HG03095 (cell line): ENCODE data around the gene NFKBIE.

Experiments used
- ATAC-seq: cut with Tn5 transposase; IDR thresholded peaks from one replicate; pipeline ENCODE4 v1.9.1; 2021; ENCODE audit warnings: moderate library complexity; ENCODE audit not compliant: unreplicated experiment

The NFKBIE gene

DNA sequence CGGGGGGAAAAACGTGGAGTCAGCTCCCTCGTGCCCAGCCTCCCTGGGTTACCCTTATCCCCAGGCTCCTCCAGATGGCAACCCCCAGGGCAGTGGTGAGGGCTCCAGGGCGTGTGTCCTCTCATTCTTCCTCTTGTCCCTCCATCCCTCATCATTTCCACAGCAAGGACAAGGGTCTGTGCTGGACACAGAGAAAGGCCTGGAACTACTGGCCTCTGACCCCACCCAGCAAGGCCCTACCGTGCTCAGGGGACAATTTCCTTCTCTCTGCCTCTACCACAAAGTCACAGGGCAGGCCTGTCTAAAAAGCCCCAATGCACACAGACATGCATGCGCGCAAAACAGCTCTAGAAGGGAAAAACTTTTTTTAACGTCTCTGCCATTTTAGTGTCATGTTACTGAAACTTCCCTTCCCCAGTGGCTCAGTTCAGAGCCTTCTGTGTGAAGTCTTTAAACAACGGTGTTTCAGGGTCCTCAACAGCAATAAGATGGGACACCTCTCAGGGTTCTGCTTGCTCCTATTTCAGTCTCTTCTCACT is 7.0 kb downstream of the NFKBIE start:
- ATAC-seq = no peak

DNA sequence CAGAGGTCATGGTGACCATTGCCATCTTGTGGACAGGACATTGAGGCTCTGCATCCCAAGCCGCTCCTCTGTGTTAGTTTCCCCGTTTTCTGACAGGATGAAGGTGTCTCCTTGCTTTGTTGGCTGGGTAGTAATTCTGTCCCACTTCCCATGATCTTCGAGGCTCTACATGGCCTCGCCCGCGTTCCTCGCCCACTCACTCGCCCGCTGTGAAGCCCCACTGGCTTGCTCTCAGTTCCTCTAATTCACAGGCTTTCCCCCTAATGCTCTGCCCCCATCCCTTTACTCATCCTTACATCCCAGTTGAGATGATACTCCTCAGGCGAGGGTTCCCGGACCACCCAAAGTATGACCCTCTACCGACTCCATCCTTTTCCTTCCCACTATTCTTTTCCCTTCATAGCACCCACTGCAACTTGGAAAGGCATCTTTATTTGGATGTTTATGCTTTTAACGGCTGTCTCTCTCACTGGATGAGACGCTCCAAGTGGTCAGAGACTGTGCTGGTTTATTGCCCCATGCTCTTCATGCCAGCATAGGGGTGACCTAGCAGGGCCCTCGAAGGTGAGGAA is 7.5 kb downstream of the NFKBIE start:
- peak; percentile 11 for ATAC-seq

DNA sequence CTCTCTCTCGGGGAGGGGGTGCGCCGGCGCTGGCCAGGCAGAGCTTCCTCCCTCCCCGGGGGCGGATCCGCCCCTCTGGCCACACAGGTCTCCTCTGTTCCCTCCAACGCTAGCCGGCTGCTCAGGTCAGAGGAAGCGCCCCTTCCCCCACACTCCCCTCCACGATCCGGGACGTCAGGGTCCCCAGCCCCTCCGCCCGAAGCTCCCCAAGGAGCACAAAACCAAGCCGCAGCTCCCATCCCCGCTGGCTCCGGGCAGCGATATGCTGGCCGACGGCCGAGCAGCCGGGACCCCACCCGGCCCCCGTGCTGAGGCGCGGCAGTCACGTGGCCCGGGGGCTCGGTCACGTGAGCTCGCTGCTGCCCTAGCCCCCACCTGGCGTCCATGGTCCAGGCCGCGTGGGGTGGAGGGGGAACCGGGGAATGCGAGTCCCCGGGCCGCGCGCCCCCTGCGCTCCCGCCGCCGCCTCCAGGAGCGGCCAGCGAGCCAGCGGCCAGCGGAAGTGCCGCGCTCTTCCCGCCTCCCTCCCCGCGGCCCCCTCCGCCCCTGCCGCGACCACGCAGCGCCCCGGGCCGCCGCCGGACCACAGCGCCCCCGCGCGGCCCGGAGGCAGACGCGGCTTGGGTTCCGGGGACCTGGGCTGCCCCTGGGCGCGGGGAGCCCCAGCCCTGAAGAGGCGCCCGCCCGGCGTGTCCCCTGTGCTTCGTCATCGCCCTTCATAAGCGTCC is 8.2 kb downstream of the NFKBIE start, which contains the start of gene SLC35B2:
SLC35B2 (minus strand) TSS at position 504 of the 728 bp plus-strand sequence; CDS start at position 386, 118 bp downstream.
- ATAC-seq = peak; percentile 46

DNA sequence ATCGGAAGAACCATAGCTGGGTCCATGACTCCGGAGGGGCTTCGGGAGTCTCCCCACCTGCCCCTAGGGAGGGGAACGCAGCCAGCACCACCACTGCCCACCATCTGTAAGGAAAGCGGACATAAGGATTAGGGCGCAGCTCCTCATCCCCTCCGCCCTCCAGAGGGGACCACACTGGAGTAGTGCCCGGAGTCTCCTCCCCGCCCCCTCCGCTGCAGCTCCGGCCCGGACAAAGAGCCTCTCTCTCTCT is 8.7 kb downstream of the NFKBIE start:
- ATAC-seq = no peak

DNA sequence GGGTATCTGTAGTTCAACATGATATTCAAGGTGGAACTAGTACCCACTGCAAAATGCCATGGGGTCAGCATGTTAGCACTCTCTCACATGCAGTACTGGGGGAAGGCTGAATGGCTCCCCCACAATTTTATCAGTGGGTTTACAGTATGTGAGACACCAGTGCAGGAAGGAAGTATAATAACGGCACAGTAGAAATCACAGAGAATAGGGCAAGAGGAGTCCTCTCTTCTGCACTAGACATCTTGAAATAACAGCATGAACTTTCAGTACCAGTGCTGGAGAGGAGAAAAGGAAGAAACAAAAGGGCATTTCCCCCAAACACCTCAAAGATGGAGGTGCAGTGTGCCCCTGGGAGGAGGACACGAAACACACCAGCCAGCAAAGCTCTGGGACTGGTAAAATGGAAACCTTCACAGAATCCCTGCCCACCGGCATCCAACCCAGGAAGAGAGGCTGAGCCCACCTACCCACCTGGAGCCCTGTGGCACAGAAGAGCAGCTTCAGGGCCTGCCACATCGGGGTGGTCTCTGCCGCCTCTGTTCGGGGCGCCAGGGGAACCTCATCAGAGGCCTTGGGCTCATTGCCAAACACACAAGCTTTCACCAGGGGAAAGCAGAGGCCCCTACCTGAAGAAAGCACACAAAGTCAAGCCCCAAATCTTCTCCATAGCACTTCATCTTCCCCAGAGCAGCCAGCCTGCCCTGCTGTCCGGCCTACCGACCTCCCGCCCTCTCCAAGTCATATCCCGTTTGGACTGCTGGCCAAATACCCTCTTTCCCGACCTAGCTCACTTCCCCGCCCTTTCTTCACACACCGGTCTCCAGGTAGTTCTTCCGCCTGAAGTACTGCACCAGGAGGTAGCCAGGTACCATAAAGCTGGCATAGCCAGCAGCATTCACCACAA is 9.2 kb downstream of the NFKBIE start:
- ATAC-seq = no peak

DNA sequence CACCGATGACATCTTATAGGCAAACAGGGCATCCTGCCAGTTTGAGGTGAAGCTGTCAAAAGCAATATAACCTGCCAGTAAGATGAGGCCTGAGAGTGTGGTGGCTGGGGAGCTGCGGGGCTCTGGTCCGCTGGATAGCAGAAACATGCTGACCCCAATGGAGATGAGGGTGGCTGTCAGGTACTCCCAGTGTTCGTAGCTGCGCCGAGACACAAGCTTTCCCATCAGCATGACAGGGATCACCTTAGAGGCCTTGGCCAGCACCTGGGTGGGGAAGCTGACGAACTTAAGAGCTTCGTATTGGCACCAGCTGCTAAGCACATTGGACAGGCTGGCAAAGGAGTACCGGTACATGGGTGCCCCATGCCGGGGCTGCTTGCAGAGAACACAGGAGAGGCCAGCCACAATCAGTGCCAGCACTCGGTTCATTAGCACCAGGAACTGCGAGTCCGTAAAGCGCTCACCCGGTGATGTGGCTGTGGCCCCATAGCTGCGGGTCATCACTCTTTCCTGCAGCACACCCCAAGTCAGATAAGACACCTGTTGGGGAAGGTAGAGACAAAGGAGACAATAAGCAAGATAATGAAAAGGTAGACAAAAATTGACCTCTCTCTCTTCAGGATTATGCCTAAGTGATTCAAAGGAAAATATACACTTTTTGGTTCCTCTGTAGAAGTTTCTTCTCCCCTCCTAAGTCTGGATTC is 10.1 kb downstream of the NFKBIE start:
- ATAC-seq = no peak

DNA sequence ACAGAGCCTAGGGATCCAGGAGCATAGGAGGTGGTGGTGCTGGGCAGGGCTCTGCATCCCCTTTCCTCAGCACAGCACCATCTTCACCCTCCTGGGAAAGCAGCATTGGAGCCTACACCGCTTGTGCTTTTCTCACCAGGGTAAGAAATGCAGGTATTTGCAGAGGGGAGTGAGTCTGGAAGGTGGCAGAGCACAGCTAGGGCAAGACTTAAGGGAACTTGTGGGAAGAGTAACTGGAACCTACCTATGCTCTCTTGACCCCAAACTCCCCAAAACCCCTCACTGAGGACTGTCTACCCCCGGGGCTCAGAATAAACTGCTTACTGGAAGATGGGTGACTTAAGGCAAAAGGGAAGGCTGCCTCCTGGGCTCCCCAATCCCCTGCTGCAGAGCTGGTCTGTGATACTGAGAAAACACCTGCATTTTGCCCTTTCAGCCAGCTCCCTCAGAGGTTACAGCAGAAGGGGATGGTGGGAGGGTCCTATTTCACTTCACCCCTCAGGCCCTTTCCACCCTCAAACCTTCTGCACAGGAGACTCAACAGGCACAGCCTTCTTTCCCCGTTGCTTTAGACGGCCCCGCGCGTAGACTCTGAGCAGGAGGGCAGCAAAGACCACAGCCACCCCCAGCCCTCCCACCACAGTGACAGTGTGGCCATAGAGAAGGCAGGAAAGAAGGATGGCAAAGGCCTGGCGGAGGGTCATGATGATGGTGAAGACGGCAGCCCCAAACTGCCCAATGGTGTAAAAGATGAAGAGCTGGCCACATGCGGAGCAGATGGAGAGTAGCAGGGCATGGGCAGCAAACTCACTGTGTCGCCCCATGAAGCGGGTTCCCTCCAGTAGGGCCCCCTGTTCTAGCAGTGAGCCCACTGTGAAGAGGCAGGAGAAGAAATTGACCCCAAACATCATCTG is 10.9 kb downstream of the NFKBIE start:
- ATAC-seq = no peak

DNA sequence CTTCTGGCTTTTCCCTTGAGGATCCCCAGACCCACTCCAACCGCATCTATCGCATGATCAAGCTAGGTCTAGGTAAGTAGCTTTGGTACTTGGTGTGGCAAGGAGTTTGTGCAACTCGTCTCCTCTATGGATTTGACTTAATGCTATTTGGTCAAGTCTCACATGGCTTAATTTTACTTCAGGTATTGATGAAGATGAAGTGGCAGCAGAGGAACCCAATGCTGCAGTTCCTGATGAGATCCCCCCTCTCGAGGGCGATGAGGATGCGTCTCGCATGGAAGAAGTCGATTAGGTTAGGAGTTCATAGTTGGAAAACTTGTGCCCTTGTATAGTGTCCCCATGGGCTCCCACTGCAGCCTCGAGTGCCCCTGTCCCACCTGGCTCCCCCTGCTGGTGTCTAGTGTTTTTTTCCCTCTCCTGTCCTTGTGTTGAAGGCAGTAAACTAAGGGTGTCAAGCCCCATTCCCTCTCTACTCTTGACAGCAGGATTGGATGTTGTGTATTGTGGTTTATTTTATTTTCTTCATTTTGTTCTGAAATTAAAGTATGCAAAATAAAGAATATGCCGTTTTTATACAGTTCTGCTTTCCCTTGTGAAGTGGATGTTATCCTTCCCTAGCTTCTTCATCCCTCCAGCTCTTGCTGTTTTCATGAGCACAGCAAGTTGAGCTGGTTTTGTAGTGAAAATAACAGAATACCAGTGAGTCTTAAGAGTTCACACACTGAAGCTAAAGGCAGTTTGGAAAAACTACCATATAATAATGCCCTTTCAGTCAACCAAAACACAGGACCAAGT is 11.8 kb downstream of the NFKBIE start:
- ATAC-seq = no peak

DNA sequence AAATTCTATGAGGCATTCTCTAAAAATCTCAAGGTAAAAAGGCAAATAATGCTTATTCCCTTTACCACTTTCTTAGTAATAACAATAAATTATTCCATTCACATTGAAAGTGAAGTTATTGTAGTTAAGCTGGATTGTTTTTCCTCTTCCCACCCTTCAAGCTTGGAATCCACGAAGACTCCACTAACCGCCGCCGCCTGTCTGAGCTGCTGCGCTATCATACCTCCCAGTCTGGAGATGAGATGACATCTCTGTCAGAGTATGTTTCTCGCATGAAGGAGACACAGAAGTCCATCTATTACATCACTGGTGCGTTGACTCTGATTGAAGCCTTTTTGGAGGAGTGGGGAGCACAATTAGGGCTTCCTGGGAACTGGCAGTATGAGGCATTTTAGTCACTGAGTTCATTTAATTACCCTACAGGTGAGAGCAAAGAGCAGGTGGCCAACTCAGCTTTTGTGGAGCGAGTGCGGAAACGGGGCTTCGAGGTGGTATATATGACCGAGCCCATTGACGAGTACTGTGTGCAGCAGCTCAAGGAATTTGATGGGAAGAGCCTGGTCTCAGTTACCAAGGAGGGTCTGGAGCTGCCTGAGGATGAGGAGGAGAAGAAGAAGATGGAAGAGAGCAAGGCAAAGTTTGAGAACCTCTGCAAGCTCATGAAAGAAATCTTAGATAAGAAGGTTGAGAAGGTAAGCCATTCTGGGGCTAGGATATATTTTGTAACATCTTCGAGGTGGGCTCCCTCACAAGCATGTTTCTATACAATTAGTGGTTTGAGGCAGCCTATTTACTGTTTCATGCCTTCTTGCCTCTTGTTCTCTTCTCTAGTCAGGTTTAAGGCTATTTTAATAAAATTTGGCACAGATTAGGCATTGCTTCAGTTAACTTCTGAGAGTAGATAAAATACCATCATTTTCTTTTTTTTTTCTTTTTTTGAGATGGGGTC is 13.5 kb downstream of the NFKBIE start:
- ATAC-seq = no peak

DNA sequence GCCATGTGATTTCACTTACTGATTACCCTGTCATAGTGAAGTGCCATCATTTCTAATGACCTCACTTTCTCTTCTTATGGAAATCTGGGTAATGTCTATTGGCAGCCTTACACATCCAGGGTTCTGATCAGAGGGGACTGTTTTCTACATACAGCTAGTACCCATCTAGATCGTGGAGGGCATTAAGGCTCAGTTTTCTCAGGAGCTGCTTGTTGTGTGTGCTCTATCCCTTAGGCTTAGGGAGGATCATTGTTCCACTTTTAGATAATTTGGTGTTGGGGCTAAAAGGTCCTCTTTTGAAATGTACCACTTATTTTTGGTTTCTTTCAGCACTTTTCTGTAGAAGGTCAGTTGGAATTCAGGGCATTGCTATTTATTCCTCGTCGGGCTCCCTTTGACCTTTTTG is 14.6 kb downstream of the NFKBIE start:
- no peak for ATAC-seq

DNA sequence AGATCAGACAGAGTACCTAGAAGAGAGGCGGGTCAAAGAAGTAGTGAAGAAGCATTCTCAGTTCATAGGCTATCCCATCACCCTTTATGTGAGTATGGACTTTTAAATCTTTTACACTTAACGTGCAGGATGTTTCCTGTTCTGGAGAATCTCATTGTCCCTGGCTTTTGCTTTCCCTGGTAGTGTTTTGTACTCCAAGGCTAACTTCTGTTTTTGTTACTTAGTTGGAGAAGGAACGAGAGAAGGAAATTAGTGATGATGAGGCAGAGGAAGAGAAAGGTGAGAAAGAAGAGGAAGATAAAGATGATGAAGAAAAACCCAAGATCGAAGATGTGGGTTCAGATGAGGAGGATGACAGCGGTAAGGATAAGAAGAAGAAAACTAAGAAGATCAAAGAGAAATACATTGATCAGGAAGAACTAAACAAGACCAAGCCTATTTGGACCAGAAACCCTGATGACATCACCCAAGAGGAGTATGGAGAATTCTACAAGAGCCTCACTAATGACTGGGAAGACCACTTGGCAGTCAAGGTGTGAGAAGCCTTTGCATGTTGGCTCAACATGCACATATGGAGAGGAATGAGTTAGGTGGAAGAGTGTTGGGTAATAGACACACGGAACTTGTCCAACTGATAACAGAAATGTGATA is 15.2 kb downstream of the NFKBIE start:
- no peak for ATAC-seq

DNA sequence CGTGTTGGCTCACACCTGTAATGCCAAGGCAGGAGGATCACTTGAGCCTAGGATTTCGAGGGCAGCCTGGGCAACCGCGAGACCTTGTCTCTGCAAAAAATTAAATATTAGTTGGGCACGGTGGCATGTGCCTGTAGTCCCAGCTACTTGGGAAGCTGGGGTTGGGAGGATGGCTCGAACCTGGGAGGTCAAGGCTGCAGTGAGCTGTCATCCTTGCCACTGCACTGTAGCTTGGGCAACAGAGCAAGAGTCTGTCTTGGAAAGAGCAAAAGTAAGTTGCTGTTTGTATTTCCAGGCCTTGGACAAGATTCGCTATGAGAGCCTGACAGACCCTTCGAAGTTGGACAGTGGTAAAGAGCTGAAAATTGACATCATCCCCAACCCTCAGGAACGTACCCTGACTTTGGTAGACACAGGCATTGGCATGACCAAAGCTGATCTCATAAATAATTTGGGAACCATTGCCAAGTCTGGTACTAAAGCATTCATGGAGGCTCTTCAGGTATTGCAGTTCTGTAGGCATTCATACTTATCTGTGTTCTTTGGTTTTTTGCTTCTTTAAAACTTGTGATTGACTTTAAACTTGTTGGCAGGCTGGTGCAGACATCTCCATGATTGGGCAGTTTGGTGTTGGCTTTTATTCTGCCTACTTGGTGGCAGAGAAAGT is 16.1 kb downstream of the NFKBIE start:
- ATAC-seq = no peak

DNA sequence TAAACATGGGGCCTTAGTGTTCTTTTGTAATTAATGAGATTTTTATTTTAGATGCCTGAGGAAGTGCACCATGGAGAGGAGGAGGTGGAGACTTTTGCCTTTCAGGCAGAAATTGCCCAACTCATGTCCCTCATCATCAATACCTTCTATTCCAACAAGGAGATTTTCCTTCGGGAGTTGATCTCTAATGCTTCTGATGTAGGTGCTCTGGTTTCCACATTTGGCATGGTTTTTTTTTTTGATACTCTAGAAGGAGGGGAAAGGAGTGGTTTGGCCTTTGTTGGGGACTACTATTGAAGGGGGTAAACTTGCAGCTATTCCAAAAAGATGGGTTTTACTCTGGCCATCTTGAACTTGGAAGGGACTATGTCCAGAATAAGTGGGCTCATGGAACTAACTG is 16.8 kb downstream of the NFKBIE start:
- no peak for ATAC-seq

DNA sequence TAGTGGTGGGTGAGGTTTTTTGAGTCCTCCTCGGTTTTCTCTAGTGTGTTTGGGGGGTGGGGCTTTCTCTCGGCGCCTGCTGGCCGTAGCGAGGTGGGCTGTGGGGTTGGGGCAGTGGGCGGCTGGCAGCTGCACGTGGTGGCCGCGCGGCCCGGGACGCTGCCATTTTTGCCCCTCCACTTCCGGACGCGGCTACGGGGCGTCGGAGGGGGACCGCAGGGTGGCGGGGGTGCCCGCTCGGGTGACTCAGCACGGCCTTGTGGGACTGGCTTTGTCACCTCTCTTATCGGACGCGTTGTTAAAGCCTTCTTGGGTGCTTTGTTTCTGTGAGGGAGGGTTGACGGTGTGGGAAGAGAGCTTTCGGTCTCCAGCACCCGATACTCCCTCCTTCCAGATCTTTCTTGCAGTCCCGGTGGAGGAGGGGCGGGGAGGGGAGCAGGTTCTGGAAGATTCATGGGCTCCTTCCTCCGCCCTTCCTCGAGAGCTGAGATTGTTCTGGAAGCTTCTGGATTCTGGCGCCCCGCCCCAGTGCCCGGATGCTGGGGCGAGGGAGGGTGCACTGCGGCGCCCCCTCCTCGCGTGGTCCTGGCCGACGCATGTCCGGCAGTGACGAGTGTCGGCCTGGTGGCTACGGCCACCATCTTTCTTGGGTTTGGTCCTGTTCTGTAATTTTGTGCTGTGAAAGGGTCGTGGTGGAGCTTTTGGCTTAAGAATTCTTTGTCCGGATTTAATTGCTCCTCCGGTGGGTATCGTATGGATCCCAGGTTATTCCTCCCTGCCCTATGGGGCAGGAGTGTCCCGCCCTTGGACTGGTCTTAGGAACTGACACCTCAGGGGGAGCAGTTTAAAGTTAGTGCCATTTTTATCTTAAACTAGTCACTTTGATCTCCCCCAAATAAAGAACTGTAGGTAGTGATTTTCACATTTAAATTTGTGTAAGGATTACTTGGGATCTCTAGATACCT is 17.7 kb downstream of the NFKBIE start:
- ATAC-seq = peak; percentile 29

DNA sequence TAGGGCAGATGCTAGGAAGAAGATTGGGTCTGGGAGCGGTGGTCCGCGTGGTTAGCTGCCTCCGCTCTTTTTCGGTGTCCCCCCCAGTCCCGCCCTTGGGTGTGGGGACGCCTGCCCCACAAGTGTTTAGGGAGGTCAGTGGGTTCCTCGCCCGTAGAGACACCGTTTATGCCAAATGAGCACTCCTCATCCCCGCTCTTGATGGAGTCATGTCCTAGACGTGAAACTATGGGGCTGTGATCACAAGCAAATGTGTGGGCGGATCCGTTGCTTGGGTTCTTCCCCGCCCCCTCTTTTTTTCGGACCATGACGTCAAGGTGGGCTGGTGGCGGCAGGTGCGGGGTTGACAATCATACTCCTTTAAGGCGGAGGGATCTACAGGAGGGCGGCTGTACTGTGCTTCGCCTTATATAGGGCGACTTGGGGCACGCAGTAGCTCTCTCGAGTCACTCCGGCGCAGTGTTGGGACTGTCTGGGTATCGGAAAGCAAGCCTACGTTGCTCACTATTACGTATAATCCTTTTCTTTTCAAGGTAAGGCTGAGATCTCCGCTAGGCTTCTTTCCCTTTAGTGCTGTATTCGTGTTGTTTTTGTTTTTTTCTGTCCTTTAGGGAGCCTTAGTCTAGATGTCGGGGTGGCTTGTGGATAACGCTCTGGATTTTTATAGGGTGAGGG is 18.6 kb downstream of the NFKBIE start, which contains the start of gene HSP90AB1:
HSP90AB1 (plus strand) TSS at position 439 of the 675 bp plus-strand sequence. CDS start 1,529 bp downstream, outside the sequence.
- ATAC-seq = peak; percentile 48
